Stimulated activated CD4-positive, alpha-beta T cell treated with anti-CD3 and anti-CD28 coated beads, TNF-alpha, amount 100 ng/mL, for 48 hours (primary cell): Measurements from ENCODE around the gene SEC63.
"Not testable (repeated sequence)": the region's sequence is repeated elsewhere in the genome, so short reads cannot be mapped to it uniquely, and the experiment has no call there.

Experiments used
- DNase-seq, 3 donors: peaks; one replicate each; pipeline ENCODE4 v3.0.0-alpha.2; 2020; ENCODE audit warnings: low read depth in 3 of 3

Gene SEC63

GRCh38 chr6:107973594-107973993 is 15.6 kb upstream of the SEC63 start:
- no peak for DNase-seq

DNA sequence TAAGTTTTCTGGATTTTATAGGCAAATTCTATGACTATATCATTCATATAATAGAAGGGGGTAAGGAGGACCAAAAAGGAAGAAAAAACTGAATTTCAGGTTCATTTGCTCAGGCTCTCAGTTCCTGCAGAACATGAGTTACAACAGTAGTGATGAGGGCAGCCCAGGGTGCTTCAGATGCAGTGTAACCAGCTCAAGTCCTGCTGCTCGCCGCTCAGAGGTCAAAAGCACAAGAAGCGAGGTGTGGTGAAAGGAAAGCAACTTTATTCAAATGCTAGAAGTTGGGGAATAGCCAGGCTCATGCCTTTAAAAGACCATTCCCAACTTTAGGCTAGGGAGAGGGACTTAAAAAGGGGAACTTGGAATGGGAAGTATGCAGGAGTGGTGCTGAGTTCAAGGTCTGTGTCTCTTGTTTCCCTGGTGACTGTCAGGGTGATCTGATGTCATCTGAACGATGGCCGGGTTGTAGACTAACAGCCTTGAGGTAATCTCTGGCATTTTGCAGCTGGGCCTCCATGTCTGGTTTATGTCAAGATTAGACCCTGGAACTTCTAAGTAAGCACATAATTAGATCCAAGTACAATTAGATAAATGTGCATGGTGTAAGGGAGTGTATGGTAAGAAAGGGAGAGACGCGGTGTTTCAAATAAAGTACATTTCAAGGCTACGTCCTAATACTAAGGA is 14.5 kb upstream of the SEC63 start:
- no peak for DNase-seq

GRCh38 chr6:107971181-107971580 is 13.2 kb upstream of the SEC63 start:
- DNase-seq = no peak

- DNase-seq = no peak
Measured at GRCh38 chr6:107970255-107970654, 12.2 kb upstream of the SEC63 start.

GRCh38 chr6:107968081-107968480 is 10.1 kb upstream of the SEC63 start:
- DNase-seq = no peak

DNA sequence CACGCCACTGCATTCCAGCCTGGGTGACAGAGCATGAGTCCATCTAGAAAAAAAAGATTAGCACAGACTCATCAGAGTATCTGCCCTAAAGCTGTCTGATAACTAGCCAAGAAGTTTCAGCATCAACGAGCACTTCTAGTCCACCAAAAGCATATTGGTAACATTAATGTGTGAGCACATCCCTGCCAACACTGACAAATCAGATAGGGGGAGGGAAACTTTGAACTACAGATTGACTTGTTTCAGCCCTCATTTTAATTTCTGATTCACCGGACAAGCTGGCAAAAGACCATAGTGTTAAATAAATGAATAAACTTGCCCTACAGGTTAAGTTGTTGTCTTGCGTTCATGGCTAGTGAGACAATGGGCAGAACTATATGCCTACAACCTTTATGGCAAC is 7.7 kb upstream of the SEC63 start:
- DNase-seq = no peak

GRCh38 chr6:107962723-107963122 is 4.7 kb upstream of the SEC63 start:
- DNase-seq = no peak

GRCh38 chr6:107959392-107959791 is 1.4 kb upstream of the SEC63 start:
- no peak for DNase-seq

DNA sequence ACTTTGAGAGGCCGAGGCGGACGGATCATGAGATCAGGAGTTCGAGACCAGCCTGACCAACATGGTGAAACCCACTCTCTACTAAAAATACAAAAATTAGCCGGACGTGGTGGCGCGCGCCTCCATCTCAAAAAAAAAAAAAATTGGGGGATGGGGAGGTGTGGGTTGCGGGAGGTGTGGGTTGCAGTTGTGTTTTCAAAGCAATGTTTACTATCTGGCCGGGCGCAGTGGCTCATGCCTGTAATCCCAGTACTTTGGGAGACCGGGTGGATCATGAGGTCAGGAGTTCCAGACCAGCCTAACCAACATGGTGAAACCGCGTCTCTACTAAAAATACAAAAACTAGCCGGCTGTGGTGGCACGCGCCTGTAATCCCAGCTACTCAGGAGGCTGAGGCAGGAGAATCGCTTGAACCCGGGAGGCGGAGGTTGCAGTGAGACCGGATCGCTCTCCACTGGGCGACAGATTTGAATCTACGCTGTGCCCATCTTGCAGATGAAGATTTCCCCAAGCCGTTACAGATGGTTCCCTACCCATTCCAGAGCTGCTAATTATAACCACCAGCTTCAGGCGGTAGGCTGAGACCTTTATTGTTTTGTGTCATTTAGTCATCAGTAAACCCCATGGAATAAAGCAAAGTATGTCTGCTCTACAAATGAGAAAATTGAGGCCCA is 818 bp upstream of the SEC63 start:
- not testable (repeated sequence) for DNase-seq

DNA sequence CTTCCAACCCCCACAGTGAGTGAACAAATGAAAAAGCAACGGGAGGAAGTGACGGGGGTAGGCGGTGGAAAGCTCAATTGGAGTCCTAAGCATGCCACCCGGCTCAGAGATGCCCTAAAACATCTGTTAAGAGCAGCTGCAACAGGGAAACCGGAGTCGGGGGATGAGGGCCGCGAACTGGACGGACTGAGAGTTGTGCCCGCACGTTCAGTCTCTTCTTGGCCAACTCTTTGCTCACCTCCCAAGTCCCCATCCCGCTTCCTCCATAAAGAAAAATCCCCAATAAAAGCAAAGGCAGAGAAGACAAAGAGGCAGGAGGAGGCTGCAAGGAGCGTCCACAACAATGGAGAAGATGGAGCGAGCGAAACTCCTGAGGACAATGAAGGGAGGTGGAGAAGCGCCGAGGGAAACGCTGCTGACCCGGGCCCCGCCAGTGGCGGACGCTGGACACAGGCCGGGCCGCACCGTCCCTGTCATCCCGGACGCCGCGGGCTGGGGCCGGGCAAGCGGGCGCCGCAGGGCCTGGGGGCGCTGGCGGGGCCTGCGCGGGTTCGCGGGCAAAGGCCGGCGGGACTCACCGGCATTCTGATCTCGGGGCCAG is 600 bp downstream of the SEC63 start:
- peak; percentile 42 to 46 (median 43) for DNase-seq

GRCh38 chr6:107956586-107957307 is 1.3 kb downstream of the SEC63 start:
- DNase-seq = no peak

GRCh38 chr6:107956181-107956580 is 1.8 kb downstream of the SEC63 start:
- no peak for DNase-seq

DNA sequence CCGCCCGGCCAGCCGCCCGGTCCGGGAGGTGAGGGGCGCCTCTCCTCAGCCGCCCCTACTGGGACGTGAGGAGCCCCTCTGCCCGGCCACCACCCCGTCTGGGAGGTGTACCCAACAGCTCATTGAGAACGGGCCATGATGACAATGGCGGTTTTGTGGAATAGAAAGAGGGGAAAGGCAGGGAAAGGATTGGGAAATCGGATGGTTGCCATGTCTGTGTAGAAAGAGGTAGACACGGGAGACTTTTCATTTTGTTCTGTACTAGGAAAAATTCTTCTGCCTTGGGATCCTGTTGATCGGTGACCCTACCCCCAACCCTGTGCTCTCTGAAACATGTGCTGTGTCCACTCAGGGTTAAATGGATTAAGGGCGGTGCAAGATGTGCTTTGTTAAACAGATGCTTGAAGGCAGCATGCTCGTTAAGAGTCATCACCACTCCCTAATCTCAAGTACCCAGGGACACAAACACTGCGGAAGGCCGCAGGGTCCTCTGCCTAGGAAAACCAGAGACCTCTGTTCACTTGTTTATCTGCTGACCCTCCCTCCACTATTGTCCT is 4.1 kb downstream of the SEC63 start:
- not testable (repeated sequence) for DNase-seq

DNA sequence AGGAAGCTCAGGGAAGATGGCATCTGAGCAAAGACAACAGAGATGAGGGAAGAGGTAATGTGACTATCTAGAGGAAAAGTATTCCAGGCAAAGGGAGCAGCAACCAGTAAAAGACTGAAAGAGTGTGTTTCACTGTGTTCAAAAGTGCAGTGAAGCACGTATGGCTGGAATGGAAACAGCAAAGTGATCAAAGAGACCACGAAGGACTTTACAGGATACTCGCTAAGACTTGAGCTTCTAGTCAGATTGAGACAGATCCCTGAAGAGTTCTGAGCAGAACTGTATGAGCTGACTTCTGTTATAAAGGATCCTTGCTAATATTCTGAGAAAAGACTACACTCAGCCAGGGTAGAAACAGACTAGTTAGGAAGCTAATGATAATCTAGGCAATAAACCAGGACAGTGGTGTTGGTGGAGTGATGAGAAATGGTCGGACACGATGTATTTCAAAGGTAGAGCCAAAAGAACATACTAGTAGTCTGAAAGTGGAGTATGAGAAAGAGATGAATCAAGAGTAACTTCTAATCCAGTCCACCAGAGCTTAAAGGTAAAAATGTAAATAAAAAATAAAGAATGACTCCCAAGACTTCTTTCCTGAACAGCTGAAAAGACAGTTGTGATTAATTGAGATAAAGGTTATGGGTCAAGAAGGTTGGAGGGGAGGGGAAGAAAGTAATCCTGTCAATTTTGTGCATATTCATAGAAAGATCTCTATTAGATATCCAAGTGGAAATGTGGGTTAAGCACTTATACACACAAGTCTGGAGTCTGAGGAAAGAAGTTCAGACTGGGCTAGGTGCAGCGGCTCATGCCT is 14.2 kb downstream of the SEC63 start:
- no peak for DNase-seq

DNA sequence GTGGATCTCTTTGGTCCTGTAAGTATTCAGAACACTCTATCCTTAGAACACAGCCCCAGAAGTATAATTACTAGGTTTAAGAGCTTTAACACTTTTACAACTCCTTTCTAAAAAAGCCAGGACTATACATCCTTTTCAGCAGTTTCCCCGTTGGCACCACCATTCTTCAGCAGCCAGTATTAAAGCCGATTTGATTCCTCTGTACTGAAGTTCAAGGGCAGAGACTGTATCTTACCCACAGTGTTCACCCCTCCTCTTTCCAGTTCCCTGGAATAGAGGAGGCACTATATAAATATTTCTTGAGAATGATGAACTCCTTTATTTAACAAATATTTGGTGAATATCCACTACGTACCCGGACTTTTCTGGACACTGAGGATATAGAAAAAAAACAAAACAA is 15.9 kb downstream of the SEC63 start:
- DNase-seq = no peak

GRCh38 chr6:107941627-107942026 is 16.4 kb downstream of the SEC63 start:
- no peak for DNase-seq

- DNase-seq = no peak
Measured at GRCh38 chr6:107941199-107941598, 16.8 kb downstream of the SEC63 start.

- DNase-seq = not testable (repeated sequence)
Measured at GRCh38 chr6:107936910-107937292, 21.1 kb downstream of the SEC63 start.

GRCh38 chr6:107936162-107936909 is 21.7 kb downstream of the SEC63 start:
- DNase-seq = no peak

GRCh38 chr6:107934229-107934628 is 23.8 kb downstream of the SEC63 start:
- DNase-seq = not testable (repeated sequence)

- no peak for DNase-seq
Measured at GRCh38 chr6:107932580-107932979, 25.4 kb downstream of the SEC63 start.
